DND-41 (cell line): ENCODE measurements around the gene VHLL.

Source experiments
- ATAC-seq: fragments of 200-7000 bp; cut with Tn5 transposase; 3 replicates; pipeline ENCODE4 v1.9.1; 2021; ENCODE audit warnings: low read depth; ENCODE audit not compliant: insufficient read depth
- DNase-seq: peaks from one replicate; pipeline ENCODE4 v3.0.0-alpha.2; 2020
- H2AFZ ChIP-seq: 2 replicates; pipeline ENCODE4 v1.6.0; 2012; ENCODE audit warnings: low read depth, low read length
- H3K27ac ChIP-seq: 2 replicates; pipeline ENCODE4 v1.5.1; 2012; ENCODE audit warnings: low read length, inconsistent platforms
- H3K27me3 ChIP-seq: fragments of 200-600 bp; sonication (generic); 2 replicates; pipeline ENCODE4 v1.6.0; 2012; ENCODE audit warnings: low read length, mild to moderate bottlenecking, inconsistent platforms; ENCODE audit not compliant: insufficient read depth, poor library complexity
- H3K36me3 ChIP-seq: 2 replicates; pipeline ENCODE4 v1.5.1; 2012; ENCODE audit warnings: low read length, inconsistent platforms; ENCODE audit not compliant: insufficient read depth
- H3K4me1 ChIP-seq: 2 replicates; pipeline ENCODE4 v1.5.1; 2012; ENCODE audit warnings: mild to moderate bottlenecking, low read length; ENCODE audit not compliant: insufficient read depth
- H3K4me2 ChIP-seq: 2 replicates; pipeline ENCODE4 v1.6.0; 2012; ENCODE audit warnings: mild to moderate bottlenecking, moderate library complexity, low read length, inconsistent platforms; ENCODE audit not compliant: insufficient read depth
- H3K4me3 ChIP-seq, 2 experiments: fragments of 200-600 bp in 1 of 2; shearing (Covaris generic) in 1 of 2; 2 replicates each; pipeline ENCODE4 v1.5.1; 2012 to 2016; ENCODE audit warnings: inconsistent platforms in 2 of 2, low read length in 2 of 2, mild to moderate bottlenecking in 2 of 2, low read depth in 1 of 2, moderate library complexity in 1 of 2
- H3K79me2 ChIP-seq: 2 replicates; pipeline ENCODE4 v1.6.0; 2012; ENCODE audit warnings: low read length, inconsistent platforms; ENCODE audit not compliant: insufficient read depth
- H3K9ac ChIP-seq: 2 replicates; pipeline ENCODE4 v1.6.0; 2012; ENCODE audit warnings: low read depth, mild to moderate bottlenecking, inconsistent platforms, low read length, moderate library complexity
- H3K9me3 ChIP-seq: 2 replicates; pipeline ENCODE4 v1.5.1; 2012; ENCODE audit warnings: low read length, moderate library complexity, mild to moderate bottlenecking, inconsistent platforms; ENCODE audit not compliant: insufficient read depth, severe bottlenecking
- H4K20me1 ChIP-seq: 2 replicates; pipeline ENCODE4 v1.6.0; 2012; ENCODE audit warnings: low read length; ENCODE audit not compliant: insufficient read depth
- EZH2 ChIP-seq: IDR thresholded peaks from 3 replicates; pipeline ENCODE4 v1.6.1; 2012; ENCODE audit warnings: borderline replicate concordance, low read depth, mild to moderate bottlenecking, moderate library complexity, low read length, inconsistent platforms; ENCODE audit not compliant: severe bottlenecking
- TF ChIP-seq, protein P1 (sequence below): IDR thresholded peaks from 2 replicates; pipeline ENCODE4 v1.5.1; 2012; ENCODE audit warnings: borderline replicate concordance, low read length, moderate library complexity, mild to moderate bottlenecking; ENCODE audit not compliant: poor library complexity, severe bottlenecking; ENCODE audit errors: extremely low read depth

Gene VHLL

GRCh38 chr1:156344409-156344808 is 45.3 kb upstream of the VHLL start:
- H3K36me3 ChIP-seq, result no peaks in the 10 kb centered on the region
- H4K20me1 ChIP-seq, result no peaks in the 10 kb centered on the region
- no peak overlapping the region for H3K9ac ChIP-seq
- H3K4me2 ChIP-seq, result no peak overlapping the region
- H3K4me1 ChIP-seq, result peaks cover 3% of the 10 kb centered on the region
- H3K27ac ChIP-seq, result no peak overlapping the region
- DNase-seq (no peak), ATAC-seq (no peak)
- no peaks in the 10 kb centered on the region for H3K79me2 ChIP-seq
- H3K4me3 ChIP-seq, result no peak overlapping the region
- no peak for TF ChIP-seq EZH2
- TF ChIP-seq, protein P1, sequence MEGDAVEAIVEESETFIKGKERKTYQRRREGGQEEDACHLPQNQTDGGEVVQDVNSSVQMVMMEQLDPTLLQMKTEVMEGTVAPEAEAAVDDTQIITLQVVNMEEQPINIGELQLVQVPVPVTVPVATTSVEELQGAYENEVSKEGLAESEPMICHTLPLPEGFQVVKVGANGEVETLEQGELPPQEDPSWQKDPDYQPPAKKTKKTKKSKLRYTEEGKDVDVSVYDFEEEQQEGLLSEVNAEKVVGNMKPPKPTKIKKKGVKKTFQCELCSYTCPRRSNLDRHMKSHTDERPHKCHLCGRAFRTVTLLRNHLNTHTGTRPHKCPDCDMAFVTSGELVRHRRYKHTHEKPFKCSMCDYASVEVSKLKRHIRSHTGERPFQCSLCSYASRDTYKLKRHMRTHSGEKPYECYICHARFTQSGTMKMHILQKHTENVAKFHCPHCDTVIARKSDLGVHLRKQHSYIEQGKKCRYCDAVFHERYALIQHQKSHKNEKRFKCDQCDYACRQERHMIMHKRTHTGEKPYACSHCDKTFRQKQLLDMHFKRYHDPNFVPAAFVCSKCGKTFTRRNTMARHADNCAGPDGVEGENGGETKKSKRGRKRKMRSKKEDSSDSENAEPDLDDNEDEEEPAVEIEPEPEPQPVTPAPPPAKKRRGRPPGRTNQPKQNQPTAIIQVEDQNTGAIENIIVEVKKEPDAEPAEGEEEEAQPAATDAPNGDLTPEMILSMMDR, result no peak
- no peaks in the 10 kb centered on the region for H3K9me3 ChIP-seq
- H2AFZ ChIP-seq, result no peak overlapping the region
- H3K27me3 ChIP-seq, result peaks cover 6% of the 10 kb centered on the region

- Histone ChIP-seq H3K4me1 (peaks cover 7% of the 10 kb centered on the region), H4K20me1 (no peaks in the 10 kb centered on the region), H3K9me3 (no peaks in the 10 kb centered on the region), H3K4me2 (no peak overlapping the region), H2AFZ (no peak overlapping the region), H3K36me3 (no peaks in the 10 kb centered on the region), H3K27me3 (peaks cover 3% of the 10 kb centered on the region), H3K4me3 (no peak overlapping the region), H3K9ac (no peak overlapping the region), H3K79me2 (peaks cover 8% of the 10 kb centered on the region), H3K27ac (no peak overlapping the region)
- no peak for TF ChIP-seq EZH2
- TF ChIP-seq, protein P1, result no peak
- ATAC-seq (no peak), DNase-seq (no peak)
These were observed 43.3 kb upstream of the VHLL start for GRCh38 chr1:156342166-156342955.

DNA sequence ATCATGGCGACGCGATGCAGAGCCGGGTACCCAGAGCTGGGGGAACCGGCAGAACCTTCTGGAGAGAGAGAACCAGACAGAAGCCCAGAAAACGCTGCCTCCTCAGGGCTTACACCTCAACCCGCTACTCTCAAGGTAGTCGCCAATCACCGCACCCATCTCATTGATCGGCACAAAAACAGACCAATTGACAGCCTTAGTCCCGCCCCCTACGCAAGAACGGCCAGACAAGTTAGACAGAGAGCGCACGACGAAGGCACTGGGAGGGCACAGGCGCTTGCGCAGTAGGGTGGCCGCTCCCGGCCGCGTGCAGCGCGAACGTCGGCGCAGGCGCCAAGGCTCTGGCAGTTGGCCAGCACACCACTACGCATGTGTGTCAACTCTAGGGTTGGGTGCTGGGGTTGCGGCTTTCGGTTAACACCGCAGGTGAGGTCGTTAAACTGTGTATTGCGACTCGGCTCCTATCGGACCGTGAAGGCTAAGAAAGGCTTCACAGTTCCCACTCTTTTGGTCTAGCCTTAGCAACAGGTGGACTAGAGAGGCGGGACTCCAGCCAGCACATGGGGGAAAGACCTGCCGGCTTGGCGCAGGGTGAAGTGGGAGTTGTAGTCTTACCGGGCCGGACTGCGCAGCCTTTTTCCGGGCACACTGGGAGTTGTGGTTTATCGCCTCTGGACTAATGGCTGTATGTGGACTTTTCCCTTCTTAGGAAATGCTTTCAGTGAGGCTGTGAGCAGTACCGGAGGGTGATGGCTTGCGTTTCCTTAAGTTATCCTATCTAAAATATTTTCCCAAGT is 39.3 kb upstream of the VHLL start, which contains the start of the genes CCT3 and TSACC:
TSS of gene CCT3 (minus strand) at position 113 of the 797 bp plus-strand sequence. CDS start at position 5, 108 bp downstream.
TSS of gene TSACC (plus strand) at position 347 of the 797 bp plus-strand sequence. CDS start 1,232 bp downstream, outside the sequence.
- peak; percentile 100 for DNase-seq
- no peaks in the 10 kb centered on the region for H3K27me3 ChIP-seq
- H3K4me1 ChIP-seq, result peaks cover 32% of the 10 kb centered on the region
- no peaks in the 10 kb centered on the region for H3K9me3 ChIP-seq
- H4K20me1 ChIP-seq, result peaks cover 28% of the 10 kb centered on the region; the same call in 1 of the 2 replicates
- peak within 1 kb of the TSS; percentile 92 for H3K27ac ChIP-seq
- peak within 1 kb of the TSS; percentile 90 for H2AFZ ChIP-seq
- peak; percentile 90 for ATAC-seq
- peak within 1 kb of the TSS; percentile 74 for H3K4me2 ChIP-seq
- H3K9ac ChIP-seq, result peak within 1 kb of the TSS; percentile 67
- H3K4me3 ChIP-seq, result peak within 1 kb of the TSS; percentile 69 to 88
- H3K79me2 ChIP-seq, result peaks cover 47% of the 10 kb centered on the region
- peaks cover 33% of the 10 kb centered on the region for H3K36me3 ChIP-seq
- TF ChIP-seq, protein P1, result no peak
- TF ChIP-seq EZH2, result no peak
